Fibroblast of peridontal ligament (primary cell): ENCODE measurements around the gene TRMT11.
A peak's percentile ranks its signal among the peaks of the same experiment; 100 is the strongest.
"Not testable (repeated sequence)": the region's sequence is repeated elsewhere in the genome, so short reads cannot be mapped to it uniquely, and the experiment has no call there.

Experiments used
- DNase-seq: peaks from one replicate; pipeline ENCODE4 v3.0.0-alpha.2; 2010; ENCODE audit errors: extremely low read depth

Gene TRMT11

DNA sequence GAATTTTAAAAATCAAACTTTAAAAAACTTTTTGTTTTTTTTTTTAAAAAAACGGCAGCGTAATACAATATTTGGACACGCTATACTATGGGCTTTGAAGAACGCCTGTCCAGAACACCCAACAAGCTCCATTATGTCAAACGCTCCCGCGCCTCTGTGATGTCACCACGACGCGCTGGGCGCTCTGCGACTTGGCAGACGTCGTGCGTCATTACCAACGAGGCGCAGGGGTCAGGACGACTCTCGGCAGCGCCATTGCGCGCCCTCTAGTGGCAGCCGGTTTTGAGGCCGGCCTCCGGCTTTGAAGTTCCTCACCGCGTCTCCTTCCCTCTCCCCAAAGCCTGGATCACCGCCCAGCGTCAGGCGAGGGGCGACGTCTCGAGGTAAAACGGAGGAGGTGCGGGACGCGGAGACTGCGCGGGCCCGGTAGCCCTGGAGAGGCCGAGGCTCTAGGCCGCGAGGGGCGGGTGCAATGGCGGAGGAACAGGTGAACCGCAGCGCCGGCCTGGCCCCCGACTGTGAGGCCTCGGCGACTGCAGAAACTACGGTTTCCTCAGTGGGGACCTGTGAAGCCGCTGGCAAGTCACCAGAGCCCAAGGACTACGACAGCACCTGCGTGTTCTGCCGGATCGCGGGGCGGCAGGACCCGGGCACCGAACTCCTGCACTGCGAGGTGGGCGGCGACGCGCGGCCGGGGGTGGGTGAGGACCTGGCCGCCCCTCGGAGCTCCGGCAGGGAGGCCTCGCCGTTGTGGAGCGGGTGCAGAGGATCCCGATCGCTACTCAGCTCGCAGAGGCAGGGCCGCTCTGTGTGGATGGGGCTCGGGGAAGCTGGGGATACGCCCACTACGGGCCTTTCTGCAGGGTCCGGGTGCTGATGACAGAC, 29.6 kb upstream of the TRMT11 start, which contains the start of gene HINT3:
Gene HINT3, plus strand, starts transcription at position 265 of the 885 bp plus-strand sequence. Its CDS starts 208 bp downstream, at position 473.
- peak; percentile 97 for DNase-seq

DNA sequence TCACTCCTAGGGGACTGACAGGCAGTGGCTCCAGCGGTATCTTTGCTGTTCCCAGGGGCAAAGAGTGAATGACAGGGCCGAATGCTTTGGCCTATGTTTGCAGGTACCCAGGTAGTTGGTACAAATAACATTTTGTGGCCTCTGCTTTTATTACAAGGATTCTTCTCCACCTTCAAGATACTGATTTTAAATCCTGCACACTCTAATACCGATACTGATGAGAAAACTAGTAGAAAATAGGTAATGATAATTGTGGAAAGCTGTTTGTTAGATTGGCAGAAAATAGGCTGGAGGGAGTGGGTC, 29.0 kb upstream of the TRMT11 start:
- DNase-seq, result no peak

DNA sequence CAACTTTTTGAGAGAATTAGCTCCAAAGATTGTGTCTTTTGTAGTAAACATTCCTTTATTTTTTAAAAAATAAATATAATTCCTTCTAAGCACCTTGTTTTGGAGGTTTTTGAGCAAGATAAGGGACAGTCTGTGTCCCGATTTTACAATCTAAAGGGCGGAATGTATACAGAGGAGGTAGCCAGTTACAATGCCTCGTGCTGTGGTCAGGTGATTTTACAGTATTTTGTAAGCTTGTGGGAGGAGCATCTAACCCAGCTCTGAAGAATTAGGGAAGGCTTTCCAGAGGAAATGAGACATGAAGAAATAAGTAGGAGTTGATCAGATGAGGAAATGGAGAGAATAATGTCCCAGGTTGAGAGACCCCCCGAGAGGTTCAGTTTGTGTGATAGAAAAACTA, 28.5 kb upstream of the TRMT11 start:
- DNase-seq, result peak; percentile 86

DNA sequence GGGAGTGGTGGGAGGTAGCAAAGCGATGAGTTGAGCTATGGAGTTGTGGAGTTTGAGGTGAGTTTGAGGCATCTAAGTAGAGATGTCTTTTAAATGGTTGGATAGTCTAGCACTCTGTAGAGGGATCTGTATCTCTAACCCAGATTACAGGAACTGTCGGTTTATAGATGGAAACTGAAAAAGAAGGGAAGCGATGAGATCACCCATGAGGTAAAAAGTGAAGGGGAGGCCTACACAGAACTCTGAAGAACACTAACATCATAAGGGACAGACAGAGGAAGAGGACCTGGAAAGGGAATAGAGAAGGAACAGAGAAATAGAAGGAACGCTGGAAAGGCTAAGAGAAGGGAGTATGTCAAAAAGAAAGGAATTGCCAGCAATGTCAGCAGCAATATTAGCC, 27.3 kb upstream of the TRMT11 start:
- no peak for DNase-seq

DNA sequence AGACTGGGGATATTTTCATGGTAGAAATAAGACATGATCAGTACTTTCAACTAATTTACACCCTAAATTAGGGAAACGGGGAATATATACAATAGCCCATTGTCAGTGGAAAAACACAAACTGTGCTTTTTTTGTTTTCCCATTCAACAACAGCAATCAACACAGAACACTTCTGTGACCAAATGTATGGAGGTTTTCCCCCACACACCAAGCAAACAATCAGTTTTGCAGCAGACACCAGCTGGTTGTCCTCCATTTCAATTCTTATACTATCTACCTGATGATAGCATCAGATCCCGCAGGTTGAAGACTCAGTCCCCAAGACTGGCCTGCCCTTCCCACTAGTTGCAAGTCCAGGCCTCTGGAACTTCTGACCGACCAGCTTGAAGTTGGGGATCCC, 25.2 kb upstream of the TRMT11 start:
- DNase-seq, result no peak

DNA sequence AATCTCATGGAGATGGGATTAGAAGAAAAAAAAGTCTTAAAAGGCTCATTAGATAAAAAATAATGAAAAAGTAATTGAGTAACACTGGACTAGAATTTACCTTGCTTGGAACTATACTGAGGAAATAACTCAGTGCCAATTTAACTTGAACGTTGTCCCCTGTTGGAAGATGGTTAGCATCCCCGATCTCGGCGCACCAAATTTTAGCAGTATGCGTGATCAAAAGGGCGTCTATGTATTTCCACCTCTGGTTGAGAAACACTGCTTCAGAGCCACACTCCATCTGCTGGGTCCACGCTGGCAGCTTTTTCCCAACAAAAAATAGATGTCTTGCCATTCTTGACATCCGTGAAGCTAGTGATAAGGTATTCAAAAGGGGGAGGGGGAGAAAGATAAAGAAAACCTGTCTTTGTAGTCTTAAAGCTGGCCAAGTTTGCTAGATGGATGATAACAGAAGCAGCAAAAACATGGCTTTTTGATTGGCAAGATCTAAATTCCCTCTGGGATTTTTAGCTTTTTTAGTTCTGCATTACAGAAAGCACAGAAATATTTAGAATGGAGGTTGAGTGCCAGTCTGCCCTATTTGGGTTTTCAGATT, 23.3 kb upstream of the TRMT11 start:
- DNase-seq, result no peak

DNA sequence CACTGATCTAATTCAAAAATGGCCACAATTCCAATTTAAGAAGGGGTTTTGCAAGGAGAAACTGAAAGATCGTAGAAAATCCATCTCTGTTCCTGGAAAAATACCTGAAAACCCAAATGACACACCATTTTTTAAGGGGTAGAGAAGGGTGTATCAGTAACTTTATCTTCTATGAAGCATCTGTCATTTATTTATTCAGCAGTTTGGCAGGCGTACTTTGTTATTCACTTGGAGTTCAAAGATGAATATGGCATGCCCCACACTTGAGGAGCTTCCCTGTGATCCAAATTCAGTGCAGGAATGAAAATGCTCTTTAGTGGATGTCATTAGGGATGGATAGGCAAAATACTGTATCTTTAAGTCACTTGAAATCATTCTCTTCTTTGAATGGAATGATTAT, 22.5 kb upstream of the TRMT11 start:
- no peak for DNase-seq

DNA sequence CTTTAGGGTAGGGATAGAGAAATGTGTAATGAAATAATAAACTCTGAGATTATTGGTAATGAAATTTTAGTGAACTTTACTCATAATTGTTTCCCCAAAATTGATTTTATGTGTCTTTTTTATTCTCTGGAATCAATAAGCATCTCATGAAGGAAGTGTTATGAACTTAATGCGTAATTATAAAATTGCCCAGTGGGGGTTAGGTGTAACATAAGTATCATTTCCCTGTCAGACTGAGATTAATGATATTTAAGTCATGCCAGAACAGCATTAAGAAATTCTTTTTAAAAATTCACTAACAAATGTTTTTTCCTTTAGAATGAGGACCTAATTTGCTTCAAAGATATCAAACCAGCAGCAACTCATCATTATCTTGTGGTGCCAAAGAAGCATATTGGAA, 19.8 kb upstream of the TRMT11 start:
- no peak for DNase-seq

DNA sequence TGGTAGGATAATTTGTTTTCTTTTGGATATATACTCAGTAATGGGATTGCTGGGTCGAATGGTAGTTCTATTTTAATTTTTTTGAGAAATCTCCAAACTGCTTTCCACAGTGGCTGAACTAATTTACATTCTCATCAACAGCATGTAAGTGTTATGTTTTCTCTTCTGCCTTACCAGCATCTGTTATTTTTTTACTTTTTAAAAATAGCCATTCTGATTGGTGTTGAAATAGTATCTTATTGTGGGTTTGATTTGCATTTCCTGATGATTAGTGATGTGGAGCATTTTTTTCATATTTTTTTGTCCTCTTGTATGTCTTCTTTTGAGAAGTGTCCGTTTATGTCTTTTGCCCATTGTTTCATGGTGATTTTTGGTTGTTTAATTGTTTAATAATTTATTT, 17.8 kb upstream of the TRMT11 start:
- no peak for DNase-seq

DNA sequence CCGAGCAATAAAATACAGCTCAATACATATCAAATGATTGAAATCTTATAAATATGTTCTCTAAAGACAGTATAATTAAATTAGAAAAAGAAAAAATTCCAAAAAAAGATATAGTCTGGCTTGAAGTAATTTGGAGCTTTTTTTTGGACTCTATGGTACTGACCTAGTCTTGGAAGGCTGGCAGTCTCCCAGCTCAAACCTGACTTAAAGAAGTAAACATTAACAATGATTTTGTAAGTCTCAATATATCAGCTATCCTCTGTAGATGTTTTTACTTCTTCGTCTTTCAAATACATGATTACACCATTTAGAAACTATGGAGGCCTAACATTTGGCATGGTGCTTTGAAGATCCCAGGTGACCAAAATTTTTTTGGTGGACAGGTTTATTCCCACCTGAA, 15.6 kb upstream of the TRMT11 start:
- DNase-seq, result no peak

DNA sequence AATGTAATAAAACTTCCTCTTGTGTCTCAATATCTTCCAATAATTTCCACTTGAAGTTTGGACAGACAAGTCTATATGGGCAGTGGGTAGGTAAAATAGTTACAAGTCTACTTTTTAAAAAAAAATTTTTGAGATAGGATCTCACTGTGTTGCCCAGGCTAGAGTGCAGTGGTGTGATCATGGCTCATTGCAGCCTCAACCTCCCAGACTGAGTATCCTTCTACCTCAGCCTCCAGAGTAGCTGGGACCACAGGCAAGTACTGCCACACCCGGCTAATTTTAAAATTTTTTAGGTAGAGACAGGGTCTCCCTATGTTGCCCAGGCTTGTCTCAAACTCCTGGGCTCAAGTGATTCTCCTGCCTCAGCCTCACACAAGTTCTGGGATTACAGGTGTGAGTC, 13.9 kb upstream of the TRMT11 start:
- DNase-seq, result not testable (repeated sequence)

DNA sequence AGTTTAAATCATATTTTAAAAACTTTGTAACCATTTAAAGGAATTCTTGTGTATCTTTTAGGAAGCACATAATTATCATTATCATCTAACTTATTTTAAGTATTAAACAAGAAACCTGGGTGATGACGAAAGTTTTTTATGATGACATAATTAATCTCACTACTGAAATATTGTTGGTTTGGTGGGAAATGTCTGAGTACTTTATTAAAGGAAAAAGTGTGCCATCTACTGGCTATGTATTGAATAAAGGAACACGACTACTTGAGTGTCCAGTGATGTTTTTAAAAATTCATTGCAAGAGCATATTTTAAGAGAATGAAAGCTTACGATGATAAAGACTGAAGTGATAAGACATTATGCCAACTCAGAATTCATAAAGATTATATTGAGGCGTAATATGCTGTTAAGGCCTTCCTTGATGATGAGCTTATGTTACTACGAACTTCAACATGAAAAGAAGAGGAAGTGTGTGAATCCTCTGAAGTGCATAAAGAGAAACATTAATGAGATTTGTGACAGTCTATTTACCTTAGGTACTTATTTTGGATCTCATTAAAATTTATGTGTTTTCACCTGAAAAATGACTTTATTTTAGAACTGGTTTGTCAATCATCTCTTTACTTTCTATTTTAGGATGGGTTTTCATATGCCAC, 12.0 kb upstream of the TRMT11 start:
- DNase-seq, result peak; percentile 89

DNA sequence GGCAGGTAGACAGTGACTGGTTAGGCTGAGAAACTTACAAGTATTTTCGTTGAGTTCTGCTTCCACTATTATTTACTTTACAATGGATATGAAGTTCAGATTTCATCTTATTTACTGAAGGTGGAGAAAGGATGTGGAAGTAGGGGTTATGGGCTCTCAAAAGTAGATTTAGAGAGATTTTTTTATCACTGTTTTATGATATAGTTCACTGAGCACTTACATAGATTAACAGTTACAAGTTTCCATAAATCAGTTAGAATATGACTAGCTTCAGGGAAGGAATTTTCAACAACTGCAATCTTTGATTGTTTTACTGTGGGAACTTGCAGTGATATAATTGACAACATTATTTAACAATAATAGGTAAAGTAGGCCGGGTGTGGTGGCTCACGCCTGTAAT, 7.2 kb upstream of the TRMT11 start:
- no peak for DNase-seq

DNA sequence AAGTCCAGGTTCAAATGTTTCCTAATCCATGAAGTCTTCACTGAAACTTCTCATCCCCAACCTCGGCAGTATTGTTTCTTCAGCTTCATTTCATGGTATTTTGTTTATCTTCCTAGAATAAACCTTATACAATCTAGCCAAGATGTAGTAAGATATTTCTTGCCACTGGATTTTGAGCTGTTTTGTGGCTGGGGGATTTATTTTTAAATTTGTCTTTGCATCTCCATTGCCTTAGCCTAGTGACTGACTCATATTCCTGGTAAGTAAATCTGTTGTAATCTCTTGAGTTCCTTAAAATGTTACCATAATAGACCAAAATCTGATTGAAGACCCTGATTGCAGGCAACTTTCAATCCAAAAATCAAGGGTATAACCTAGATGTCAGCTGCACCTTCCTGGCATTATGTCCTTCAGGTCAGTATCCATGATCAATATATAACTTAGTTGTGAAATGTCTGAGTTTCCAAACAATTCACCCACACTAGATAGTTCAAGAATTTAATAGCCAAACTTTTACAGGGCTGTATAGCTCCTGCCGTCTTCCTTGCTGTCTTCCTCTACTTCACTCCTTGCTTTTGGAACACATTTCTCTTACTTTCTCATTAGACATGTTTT, 4.7 kb upstream of the TRMT11 start:
- peak; percentile 84 for DNase-seq

DNA sequence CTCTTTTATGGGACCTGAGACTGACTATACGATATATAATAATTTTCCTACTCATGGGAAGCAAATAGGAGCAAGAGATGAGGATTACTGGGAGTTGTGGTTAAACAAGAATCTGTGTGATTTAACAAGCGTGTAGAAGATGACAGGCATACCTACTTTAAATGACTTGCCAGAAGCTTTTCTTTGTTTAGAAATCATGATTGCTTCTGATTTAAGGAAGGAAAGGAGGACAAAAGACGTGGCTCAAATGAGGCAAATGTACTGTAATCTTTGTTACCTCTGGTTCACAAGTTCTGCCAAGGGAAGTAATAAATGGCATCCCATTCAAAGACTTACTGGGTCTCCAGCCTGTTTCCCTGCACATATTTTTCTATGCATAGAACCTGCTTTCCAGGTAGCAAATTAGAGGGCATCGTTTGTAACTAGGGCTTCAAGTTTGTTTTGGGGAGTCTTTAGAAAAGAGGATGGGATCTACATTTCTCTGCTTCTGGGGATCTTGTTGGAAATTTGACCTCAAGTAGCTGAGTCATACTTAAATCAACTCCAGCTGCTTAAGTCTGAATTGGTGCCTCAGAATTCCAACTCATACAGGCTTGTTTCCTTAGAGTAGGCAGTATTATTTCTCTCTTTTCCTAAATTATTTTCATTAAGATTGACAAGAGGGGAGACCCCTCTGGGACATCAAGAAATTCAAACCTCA, 2.9 kb upstream of the TRMT11 start:
- peak; percentile 95 for DNase-seq

DNA sequence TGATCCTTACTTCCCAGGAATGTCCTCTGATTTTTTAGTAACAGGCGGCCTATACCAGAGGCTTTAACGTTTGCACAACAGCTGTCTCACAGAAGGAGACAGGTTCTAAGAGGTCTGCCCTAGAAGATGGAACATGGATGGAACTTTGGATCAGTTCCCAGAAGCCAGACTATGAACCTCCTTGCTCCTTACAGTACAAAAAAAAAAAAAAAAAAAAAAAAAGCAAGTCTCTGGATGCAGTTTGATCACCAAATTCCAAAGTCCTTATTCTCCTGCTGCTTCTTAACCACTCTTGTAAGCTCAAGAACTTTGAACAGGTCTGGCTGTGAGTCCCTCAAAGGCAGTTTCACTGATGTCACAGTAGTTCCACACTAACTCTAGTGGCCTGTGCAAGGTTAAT, 2.0 kb upstream of the TRMT11 start:
- DNase-seq, result peak; percentile 80

DNA sequence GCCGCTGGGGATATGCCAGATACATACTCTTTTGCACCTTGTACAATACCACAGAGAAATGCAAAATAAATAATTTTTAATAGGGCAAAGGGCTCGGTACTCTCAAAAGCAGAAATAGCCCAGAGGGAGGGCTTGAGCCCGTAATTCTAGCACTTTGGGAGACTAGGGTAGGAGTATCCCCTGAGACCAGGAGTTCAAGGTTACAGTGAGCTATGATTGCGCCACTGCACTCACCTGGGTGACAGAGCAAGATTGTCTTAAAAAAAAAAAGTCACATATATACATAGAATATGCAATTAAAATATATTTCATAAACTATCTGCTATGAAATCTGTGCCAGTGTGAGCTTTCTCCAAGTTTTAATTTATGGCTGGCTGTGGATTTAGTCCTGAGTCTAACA, 818 bp upstream of the TRMT11 start:
- no peak for DNase-seq

DNA sequence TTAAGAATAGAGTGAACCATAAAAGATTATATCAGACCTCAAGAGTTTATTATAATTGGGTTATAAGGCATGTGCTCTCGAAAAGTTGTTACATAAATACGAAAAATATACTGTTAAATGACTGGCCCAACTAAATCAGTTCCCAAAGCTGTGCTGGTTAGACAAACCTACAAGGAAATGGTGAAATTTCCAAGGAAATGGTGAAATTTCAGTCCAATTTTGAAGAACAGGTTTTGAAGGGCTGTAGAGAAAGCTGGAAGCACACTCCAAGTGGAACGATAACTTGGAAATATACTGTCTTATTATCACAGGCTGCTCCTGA, 400 bp upstream of the TRMT11 start:
- DNase-seq, result no peak

DNA sequence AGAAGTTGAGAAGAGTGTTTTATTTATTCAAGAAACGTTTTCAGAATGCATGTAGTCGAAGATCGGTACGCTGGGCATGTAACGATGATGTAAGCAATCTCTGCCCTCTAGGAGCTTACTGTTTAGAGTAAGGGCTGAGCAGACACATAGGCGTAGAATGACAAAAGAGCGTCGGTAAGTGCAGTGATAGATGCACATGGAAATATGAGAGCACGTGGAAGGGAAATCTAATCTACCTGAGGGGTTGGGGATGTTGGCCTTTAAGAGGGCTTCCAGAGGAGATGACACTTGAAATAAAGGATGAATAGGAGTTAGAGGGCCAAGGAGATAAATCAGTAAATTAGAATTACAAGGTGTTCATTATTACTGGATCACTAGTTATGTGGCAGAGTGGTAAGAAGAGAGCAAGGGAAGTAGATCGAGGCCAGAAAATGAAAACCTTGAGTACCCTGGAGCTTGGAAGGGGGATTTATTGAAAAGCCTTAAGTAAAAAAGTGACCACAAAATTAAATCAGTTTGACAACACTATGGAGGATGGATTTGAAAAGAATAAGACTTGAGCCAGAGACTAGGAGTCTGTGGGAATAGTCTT, 782 bp downstream of the TRMT11 start:
- no peak for DNase-seq

DNA sequence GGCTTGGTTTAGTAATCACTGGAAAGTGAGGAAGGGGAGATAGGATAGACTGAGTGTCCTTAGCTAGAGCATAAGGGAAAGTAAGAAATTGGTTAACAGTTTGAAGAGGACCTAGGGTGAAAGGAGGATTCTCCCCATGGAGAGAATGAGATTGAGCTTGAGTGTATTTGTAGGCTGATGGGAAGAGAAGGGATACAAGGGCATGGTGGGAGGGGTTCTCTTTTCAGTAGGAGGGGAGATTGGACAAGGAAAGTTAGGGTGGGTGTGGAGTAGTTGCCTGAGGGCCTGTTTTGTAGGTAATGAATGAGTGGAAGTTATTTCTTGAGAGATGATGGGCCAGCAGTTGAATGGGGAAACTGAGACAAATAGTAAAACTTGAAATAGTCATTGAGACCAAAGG, 1.9 kb downstream of the TRMT11 start:
- no peak for DNase-seq

DNA sequence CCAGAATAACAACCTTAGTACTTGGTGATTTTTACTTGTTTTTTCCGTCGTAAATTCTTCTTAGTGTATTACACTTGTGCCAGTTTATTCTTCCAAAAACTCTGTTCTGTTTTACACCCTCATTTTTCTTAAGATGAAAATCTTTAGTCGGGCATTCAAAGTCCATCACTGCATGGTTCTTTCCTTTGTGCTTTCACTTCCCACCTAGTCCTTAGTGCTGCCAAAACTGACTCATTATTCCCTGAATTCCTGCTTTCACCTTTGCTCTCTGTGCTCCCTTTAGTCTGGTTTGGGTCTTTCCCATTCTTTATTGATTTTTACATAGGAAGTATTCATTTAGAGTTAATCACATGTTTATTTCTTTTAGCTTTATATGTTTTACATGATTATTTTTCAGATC, 3.3 kb downstream of the TRMT11 start:
- no peak for DNase-seq

DNA sequence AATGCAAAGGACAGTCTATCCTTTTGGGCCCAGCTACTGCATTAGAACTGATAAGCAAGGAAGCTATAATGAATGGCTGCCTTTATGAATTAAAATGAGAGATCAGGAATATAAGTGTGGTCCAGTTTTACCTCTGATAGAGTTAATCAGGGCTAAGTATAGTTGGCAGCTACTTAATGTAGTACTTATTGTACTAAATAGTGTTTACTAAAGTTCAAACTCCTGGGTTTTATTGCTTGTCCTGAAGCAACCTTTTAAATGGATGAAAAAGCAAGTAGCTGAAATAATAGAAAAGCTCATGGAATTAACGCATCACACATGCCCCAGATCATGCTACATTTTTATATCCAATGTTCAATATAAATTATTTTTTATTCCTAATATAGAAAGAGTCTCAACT, 5.3 kb downstream of the TRMT11 start:
- DNase-seq, result no peak
